HG03439 (cell line): Measurements from ENCODE around the gene MAP3K5.
A peak's percentile ranks its signal among the peaks of the same experiment; 100 is the strongest.
"Not testable (repeated sequence)": the region's sequence is repeated elsewhere in the genome, so short reads cannot be mapped to it uniquely, and the experiment has no call there.

Experiments used
- ATAC-seq: cut with Tn5 transposase; IDR thresholded peaks from one replicate; pipeline ENCODE4 v1.9.1; 2021; ENCODE audit warnings: mild to moderate bottlenecking, moderate library complexity; ENCODE audit not compliant: unreplicated experiment

The MAP3K5 gene

DNA sequence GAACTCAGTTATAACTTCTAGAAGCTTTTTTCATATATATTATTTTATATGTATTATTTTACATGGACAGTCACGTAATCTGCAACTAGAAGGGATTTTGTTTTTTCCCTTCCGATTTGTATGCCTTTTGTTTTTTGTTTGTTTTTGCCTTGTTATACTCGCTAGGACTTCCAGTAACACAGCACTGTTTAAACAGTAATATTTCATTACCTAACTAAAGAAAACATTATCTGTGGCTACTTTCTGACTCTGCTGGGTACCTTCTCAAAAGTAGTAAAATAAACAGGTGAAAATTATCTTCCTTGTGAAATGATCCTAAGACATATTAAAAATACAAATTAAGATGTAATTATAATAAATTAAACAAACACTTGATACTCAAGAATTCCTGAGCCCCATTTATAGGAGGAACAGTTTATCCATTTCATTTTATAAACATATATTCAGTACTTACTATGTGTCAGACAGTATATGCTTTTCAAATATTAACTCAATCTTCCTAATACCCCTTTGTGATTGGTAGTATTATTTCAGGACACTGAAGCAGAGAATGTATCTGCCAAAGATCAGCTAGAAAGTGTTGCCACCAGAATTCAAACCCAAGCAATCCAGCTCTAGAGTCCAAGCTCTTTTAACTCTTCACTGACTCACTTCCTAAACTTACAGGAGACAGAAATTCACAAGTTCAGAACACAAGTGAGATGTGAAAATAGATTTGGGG is 65.3 kb downstream of the MAP3K5 start:
- ATAC-seq = no peak

DNA sequence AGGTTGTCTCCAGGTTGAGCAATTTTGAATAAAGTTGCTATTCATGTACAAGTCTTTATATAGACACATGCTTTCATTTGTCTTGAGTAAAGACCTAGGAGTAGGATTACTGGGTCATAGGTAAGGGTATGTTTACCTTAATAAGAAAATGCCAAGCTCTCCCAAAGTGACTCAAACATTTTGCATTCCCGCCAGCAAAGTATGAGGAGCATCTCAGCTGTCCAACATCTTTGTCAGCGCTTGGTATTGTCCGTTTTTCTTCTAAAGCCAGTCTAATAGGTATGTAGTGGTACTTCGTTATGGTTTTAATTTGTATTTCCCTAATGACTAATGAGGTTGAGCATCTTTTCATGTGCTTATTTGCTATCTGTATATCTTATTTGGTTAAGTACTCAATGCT is 67.2 kb downstream of the MAP3K5 start:
- no peak for ATAC-seq

DNA sequence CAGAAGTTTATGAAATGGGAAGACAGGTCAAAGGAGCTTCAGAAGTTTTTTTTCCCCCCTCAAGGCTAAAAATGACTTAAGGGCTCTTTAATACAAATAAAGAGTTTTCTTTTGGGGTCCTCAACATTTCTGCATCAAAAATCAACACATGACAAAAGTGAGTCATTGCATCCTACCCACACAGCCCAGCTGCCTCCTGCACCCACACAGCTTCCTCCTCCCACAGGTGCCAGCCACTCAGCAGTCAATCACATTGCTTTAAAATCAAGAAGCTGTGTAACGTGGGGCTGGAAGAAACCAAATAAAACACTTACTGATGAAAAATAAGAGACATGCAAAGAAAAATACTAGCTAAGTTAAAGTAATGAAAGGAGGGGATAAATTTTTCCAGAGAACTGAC is 68.5 kb downstream of the MAP3K5 start:
- peak; percentile 42 for ATAC-seq

DNA sequence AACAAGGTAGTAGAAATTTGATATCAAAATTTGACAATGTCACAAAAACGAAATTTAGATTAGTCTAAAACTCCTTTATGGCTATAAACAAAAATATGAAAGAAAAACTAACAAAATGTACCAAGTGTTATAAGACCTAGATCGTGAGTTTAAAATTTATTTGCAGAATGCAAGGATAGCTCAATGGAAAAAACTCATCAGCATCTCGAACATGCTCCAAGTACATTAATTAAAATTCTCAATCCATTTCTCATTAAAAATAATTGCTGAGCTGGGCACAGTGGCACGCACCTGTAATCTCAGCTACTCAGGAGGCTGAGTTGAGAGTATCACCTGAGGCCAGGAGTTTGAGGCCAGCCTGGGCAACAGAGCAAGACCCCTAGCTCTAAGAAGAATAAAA is 70.8 kb downstream of the MAP3K5 start:
- no peak for ATAC-seq

DNA sequence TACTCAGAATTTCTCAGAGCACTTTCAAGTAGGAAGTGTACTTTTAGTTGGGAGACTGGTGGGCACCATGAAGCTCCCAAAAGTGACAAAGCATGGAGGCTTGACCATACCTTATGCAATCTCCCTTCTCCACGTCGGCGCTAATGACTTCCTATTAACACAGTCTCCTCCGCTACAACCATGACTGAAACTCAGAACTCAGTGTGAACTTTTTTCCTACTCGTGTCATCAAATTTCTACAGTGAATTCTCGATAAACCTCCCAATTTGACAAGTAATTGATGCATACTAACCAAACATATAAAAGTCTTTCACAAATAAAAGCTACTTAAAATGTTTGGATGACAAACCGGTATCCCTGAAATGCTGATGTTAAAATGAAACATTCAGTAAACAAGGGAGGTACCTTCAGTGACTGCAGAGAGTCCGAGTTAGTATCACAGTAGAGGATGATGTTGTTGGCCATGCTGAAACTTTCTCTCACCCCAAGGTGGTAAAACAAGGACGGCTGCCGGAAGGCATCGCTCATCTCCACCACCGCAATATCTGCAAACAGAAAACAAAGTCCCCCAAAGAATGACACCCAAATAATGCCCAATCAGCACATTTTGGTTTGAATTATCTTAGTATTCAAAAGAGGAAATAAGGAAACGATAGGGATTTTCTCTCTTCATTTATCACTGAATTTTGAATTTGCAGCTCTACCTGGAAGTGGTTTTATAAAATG is 72.1 kb downstream of the MAP3K5 start:
- ATAC-seq = peak; percentile 48

DNA sequence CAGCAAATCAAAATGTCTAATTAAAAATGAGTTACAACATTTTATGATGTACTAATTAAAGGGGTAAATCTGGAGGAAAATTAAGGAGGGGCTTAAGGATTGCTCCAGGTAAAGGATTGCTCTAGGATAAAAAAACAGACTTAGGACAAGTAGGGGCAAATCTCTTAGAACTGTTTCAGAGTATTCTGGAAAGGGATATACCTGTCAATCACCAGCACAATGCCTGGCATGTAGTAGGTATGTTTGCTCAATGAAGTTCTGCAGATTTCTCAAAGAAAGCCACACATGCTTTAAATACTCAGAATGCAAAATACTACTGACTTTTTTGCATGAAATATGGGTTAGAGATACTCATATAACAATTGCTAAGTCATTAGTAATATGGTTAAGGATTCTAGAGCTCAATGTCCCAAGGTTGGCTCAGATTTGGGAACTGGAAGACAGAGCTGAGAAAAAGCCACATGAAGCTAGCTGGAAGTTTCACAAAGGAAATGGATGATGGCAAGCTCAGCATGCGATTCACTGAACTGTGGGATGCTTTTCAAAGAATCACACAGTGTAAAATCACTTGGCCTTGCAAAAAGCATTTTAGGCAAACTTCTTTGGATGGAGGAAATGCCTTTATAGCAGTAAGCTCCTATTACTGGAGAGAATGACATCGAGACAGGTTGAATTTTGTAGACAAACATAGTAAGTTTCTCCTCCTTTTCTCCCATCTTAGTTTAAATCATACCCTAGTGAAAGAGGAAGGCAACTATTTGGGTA is 72.8 kb downstream of the MAP3K5 start:
- peak; percentile 29 for ATAC-seq

DNA sequence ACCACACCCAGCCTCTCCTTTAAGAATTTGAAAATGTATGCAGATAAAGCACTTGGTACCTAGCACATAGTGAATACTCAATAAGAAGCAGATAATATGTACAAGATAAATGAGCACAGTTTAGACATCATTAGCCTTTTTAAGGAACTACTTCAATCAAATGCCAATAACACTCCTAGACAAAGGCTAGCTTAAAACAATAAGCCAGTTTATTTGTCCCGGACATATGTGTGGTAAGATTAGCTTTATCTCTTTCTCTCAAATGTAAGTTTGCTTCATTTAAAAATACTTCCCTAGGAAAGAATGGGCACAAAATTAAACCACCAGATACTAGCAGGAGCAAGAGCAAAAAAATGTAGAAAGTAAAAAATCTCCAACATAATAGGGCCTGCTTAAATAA is 73.8 kb downstream of the MAP3K5 start:
- no peak for ATAC-seq

DNA sequence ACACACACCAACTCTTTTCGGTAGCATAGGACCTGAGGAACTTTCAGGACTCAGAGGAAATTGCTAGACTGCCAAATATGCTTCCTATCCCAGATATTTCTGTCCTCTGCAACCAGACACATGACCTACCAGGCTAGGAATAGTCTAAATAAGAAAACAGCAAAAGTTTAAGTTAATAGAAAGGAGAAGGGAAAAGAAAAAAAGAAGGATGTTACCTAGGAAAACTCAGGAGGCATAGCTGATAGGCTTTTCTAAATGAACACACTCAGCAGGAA is 74.6 kb downstream of the MAP3K5 start:
- peak; percentile 2 for ATAC-seq

DNA sequence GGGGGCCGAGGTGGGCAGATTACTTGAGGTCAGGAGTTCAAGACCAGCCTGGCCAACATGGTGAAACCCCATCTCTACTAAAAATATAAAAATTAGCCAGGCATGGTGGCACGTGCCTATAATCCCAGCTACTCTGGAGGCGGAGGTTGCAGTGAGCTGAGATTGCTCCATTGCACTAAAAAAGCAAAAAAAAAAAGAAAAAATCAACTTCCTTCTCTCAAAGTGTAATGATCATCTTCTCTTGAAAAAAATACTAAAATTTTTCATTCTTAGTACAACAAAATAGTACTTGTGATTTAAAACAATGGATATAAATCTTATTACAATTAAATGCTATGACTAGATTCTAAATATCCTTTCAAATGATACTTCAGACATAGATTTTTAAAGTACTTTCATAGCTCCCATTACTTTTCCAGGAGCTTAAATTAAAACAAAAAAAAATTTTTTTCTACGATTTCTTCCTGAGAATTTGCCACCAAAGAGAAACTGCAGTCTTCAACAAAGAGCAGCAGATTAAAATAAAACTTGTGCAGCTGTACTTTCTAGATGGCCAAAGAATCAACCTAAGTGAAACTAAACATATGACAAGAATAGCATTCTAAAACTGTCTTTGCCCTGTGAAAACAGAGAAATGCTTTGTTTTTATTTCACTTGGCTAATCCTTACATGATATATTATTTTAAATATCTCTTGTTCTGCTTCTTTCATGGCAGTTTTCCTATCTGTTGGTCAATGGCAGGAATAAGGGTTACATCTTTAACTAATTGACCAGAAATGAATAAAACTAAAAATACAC is 75.2 kb downstream of the MAP3K5 start:
- ATAC-seq = peak; percentile 49

DNA sequence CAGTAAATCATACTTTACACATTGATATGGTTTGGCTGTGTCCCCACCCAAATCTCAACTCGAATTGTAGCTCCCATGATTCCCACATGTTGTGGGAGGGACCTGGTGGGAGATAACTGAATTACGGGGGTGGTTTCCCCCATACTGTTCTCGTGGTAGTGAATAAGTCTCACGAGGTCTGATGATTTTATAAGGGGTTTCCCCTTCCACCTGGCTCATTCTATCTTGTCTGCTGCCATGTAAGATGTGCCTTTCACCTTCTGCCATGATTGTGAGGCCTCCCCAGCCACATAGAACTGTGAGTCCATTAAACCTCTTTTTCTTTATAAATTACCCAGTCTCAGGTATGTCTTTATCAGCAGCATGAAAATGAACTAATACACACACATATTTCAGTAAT is 79.6 kb downstream of the MAP3K5 start:
- not testable (repeated sequence) for ATAC-seq

DNA sequence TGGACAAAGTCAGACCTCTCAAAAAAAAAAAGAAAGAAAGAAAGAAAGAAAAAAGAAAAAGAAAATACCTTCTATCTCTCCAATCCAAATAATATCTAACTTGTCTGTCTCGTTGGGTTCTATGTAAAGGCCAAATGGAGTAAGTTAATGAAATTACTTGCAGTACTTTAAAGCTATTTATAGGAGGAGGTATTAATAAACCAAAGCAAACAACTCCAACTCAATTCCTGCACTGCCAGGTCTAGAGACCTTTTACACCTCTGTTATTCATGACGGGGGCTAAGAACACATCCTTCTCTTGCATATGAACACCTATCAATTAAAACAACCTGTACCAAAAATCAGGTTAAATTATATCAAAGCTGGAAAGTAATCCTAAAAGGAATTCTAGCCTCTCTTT is 80.6 kb downstream of the MAP3K5 start:
- no peak for ATAC-seq

DNA sequence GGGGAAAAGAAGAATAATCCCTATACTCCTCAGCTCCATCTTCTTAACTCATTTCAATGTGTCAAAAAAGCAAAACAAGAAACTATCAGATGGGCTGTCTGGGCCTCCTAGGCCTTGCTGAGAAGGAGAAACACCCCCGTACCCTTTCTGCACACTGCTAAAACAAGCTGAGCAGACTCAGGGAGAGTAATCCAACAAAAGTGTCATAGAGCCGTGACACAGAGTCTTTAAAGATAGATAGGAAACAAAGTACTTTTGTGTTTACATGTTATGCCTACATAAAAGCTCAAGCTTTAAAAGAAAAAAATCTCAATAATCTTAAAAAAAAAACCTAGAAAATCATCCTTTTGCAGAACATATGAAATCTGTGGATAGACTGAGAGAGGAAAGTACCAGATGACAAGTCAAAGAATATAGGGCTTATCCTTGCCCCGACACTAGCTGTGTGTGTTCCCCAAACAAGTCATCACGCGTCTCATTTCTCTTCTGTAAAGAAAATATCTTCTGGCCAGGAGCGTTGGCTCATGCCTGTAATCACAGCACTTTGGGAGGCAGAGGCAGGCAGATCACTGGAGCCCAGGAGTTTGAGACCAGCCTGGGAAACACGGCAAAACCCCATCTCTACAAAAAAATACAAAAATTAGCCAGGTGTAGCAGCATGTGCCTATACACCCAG is 81.3 kb downstream of the MAP3K5 start:
- ATAC-seq = no peak

DNA sequence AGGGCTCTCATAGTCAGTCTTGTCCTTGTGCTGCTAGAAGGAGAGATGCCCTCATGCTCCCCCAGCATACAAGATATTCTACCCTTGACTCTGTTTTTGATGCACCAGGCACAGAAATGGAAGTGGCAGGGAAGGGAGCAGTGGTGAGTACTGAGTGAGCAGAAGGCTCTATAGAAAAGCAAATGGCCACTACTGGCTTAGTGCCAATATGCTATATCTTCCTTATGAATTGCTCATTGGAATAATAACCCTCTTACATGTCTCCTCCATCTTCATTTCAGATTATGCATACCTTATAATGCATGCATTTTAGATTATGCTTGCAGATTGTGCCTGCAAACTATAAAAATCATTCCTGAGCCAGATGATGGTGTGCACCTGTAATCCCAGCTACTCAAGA is 82.8 kb downstream of the MAP3K5 start:
- no peak for ATAC-seq

DNA sequence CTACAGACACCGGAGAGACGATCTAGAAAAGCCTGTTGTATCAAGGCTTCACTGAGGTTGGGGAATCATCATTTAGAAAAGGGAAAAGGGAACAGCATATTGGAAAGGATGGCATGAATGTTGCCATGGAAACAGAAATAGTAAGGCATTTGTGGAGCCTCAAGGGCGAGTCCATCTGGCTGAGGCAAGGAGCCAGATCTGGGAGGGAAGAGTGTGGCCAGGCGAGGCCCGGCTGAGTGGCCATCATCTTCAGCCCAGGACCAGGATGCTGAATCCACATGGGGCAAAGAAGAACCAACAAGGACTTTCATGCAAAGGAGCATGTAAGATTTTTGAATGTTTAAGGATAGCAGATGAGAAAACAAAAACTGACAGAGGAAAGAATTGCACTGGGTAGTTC is 85.8 kb downstream of the MAP3K5 start:
- no peak for ATAC-seq

DNA sequence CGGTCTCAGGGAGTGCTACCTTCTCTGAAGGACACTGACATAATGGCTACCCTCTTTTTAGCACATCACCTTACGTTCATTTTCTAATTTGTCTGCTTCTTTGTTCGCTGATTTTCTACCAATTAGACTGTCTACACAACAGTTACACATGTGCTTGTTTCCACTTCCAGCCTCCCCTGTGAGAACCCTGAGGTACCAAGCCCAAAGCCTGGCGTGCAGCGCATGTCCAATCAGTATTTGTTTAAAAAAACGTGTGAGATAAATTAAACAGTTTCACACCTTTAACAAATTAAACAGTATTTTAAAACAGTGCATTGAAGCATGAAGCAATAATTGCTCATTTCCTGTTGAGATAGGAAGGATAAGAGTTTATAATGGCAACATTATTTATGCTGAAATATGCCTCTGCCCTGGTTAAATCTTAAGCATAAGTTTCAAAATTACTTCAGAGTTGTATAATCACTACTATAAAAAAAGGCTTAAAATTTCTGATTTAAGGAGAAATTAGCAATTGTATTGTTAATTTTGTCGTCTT is 88.9 kb downstream of the MAP3K5 start:
- ATAC-seq = no peak

DNA sequence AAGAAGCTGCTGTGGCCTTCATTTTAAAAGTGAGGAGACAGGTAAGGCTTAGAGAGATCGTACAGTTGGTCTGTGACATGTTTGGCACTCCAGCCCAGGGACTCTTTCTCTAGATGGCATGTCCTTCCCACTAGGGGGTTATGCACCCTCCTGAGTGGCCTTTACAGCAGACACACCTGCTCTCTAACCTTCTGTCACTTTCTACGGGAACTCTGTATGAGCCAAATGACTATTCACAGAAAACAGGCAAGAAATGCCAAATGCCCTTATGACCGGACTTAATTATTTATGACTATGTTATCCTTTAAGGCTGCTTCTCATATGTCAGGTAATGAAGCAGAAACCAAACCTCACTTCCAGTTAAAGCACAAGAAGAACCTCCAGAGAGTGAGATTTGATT is 91.2 kb downstream of the MAP3K5 start:
- ATAC-seq = no peak

DNA sequence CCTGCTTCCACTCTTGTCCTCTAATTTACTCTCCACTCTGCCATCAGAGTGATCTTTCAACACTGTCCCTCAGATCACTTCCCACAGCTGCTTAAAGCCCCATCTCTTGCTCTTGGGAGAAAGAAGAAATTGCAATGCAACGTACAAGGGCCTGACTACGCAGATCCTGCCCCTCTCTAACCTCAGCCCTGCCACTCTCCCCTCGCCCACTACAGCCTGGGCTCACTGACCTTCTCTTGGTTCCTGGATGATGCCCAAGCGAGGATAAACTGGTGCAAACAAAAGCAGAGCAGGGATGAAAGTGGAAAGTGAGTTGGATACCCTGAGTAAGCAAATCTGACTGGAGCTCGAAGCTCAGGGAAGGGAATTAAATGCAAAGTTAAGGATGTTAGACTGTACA is 92.9 kb downstream of the MAP3K5 start:
- no peak for ATAC-seq

DNA sequence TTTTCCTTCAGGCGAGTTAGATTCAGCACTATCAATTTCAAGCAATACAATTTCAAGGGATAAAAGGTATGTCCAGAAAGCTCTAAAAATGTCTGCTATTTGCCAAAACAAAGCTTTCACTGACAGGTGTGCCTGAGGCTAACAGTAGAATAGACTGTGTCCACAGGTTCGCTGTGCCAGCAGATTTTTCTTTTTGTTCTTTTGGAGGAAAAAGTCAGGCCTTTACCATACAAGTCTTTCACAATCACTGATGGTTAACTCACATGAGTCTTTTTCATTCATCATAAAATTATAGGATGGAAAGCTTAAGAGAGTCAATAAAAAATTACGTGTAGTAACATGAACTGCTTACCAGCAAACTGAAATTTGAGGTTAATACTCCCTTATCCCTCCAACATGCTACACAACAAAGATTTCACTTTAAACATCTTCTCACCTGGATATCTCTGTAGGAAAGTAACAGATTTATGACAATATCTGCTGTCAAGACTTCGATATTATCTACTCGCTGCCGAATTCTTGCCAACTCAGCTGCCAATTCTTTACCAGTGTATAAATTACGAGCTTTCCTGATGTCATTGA is 95.4 kb downstream of the MAP3K5 start:
- ATAC-seq = no peak

DNA sequence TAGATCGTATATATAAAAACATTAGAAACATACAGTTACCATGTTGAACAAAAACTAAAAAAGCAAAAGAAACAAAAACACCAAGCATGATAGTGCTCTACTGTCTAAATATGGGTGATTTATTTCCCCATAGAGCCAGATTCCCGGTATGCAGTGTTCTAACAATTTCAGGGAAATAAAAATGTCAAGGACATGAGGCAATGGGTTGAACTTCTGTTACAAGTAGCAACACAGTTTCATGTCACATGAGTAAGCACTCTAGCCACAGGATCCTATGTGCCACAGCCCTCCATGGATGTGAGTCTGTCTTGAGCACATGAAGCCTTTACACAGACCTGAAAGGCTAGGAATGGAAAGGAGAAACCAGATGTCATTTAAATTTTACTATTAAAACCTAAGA is 96.0 kb downstream of the MAP3K5 start:
- ATAC-seq = no peak

DNA sequence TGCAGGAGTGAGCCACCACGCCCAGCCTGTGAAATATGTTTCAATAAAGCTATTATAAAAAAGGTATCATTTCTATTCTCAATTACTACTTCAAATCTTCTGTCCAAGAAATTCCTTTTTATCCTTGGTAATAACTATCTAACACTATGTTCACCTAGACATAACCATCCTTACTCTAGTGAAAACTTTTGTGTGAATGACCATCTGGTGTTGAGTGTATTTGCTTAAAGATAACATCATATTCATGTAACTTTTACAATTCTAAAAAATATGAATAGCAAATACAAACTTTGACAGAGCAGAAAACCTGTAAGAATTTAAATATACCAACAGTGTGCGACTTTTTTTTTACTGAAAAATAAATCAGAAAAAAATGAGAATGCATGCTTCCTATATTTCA is 96.9 kb downstream of the MAP3K5 start:
- ATAC-seq = no peak
